HG03039 (cell line): ENCODE data around the gene ZNF511.

ENCODE experiments used
- ATAC-seq: cut with Tn5 transposase; IDR thresholded peaks from one replicate; pipeline ENCODE4 v1.9.1; 2021; ENCODE audit warnings: mild to moderate bottlenecking, moderate library complexity; ENCODE audit not compliant: unreplicated experiment

Gene ZNF511

DNA sequence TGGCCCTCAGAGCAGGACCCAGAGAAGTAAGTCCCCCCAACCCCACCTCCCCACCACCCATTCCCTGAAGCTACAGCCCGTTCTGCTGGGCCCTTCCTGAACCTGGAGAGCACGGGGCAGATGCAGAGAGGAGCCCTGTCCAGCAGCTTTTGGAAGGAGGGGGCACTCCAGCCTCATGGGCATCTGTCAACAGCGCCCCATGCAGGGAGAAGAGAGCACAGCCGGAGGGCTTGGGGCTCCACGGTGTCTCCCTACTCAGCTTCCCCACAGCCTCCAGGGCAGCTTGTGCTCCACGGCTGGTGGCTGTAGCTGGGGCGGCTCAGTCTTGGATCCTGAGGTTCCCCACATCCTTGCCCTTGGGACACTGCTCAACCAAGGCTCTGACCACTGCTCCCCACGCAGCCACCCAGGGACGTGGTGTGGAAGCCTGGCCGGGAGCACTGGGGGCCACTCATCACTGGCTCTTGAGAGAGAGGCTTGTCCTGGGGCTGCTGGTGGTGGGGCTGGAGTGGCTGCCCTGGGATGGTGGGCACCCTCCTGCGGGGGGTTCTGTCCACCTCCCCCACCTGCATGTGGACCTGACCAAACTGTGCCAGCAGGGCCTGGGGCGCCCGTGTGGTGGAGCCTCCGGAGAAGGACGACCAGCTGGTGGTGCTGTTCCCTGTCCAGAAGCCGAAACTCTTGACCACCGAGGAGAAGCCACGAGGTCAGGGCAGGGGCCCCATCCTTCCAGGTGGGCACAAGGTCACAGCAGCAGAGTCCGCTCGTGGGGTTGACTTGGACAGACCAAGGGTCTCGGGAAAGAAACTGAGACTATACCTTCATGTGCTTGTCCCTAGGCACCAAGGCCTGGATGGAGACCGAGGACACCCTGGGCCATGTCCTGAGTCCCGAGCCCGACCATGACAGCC, 42.9 kb downstream of the ZNF511 start:
- ATAC-seq = no peak

DNA sequence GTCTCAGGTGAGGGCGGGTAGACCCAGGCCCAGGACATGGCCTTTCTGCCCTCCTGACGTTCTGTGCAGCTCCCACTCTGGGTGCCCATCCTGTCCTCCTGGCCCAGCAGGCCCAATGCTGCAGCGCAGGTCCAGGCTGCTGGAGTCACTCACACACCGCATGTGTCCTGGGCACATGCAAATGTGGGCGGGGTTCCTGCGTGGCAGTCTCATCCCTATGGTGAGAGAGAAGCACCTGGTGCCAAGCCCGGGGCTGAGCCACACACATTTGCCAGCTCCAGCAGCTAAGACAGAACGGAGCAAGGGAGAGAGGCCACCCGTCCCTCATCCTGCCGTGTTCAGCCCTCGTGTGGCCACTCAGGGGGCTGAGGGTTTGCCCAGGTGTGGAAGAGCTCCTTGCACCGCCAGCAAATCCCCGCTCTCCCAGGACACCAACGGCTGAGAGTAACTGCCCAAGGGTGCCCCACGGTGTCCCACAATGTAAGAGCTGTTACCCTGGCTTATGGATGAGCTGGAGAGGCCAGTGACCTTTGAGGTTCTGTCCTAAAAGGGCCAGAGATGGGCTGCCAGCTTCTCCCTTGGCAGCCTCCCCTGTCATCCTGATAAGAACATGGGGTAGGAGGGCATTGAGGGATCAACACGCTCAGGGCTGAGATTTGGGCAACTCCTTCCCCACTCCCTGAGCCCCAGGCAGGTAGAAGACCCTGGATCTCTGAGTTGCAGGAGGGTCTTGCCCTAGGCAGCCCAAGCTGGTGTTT, 44.7 kb downstream of the ZNF511 start:
- ATAC-seq = no peak

DNA sequence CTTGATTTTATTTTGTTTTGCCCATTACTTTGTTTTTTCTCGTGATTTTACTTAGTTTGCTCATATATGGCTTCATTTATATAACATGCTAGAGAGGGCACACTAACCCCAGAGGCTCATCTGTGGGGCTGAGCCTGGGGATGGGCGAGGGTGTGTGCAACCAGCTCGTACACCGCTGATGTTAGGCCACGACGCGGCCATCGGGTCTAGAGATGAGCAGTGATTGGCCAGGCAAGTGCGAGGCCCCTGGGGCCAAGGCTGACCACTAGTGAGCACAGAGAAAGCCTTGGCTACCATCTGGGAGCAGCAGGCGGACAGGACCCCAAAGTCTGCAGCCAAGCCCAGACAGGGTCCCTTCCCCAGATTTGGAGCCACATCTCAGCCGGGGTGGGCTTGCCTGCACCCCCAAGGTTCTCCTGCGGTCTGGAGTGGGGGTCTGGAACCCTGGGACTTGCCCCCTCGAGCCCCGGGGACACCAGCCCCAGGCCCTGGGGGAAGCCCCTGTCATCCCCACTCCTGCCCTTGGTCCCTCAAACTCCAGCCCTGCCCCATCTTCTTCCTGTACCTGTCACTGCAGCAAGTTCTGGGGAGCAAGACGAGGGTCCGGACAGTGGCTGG, 45.4 kb downstream of the ZNF511 start:
- no peak for ATAC-seq

DNA sequence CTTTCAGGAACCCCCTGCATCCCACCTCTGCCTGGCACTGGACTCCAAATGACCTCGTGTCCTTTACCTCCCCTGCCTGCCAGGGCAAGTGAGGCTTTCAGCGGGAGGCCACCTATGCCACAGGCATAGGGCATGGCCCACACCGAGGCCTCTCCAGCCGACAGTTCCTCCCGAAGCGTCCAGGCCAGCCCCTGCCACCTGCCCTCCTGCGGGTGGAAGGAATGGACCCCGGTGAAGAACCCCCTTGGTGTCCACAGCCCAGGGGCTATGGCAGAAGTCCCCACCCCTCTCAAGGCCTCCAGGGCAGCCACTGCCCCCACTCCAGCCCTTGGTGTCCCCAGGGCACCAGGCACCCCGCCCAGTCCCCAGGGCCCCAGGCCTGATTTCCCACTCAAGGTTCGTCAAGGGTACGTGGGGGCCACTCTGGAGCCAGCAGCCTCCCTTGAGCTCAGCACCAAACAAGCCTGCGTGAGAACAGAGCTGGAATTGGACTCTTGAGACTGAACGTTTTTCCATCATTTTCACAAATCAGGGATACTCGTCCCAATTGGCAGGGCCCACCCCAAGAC, 46.0 kb downstream of the ZNF511 start:
- no peak for ATAC-seq

DNA sequence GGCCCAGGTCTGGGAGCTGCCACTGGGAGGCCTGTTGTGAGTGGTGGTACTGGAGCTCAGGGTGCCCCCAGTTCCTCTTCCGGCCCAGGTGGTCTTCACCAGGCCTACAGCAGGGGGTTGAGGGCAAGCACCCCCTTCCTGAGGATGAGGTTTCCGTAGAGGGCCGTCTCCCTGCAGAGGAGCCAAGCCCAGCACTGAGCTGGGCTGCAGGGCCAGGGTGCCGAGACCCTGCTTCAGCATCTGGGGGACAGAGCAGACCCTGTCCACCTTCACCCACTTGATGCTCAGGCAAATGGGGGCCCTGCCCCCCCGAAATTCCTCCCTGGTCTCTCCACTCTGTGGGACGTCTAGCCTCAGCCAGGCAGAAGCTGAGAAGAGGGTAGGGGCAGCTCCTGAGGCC, 46.6 kb downstream of the ZNF511 start:
- no peak for ATAC-seq

DNA sequence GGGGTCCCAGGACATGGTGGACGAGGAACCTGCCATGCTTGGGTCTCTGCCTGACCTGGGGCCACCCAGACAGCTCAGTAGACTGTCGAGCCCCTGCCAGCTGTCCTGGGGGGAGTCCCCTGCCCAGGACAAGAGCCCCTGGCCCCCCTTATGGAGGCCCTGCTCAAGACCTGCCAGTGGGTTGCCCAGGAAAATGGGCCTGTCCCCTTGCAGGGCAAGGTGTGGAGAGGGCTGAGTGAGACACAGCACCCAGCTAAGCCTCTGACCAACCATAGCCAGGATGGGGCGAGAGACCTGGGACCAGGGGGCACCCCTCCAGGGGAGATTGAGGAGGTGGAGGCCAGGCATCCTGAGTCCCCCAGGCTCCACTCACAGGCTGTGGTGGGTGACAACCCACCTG, 47.3 kb downstream of the ZNF511 start:
- ATAC-seq = no peak

DNA sequence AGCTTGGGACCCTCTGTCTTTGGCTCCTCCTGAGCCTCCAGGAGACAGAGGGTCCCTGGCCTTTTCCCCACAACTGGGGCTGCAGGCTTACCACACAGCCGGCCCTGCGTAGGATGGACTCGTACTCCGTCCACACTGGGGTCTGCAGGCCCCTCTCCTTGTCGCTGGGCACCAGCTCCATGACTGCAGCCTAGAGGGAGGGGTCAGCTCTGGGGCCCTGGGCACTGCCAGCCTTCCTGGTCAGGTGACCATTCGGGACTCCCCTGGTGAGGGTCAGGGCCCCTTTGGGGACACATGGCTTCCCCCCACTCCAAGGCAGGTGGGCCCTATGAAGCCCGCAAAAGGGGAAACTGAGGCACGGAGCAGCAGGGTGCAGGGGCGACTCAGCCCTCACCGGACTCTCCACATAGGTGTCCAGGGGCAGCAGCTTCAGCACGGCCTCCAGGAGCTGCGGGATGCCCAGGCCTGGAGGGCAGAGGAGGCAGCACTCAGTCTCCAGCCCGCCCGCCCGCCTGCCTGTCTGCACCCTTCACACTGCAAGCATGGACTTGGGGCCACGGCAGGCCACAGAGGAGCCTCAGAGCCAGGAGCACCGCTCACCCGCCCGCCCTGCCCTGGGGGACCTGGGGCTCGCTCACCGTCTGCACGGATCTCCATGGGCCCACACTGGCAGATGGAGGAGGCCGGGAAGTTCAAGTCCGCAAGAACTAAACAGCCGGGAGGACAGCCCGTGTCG, 48.0 kb downstream of the ZNF511 start:
- no peak for ATAC-seq

DNA sequence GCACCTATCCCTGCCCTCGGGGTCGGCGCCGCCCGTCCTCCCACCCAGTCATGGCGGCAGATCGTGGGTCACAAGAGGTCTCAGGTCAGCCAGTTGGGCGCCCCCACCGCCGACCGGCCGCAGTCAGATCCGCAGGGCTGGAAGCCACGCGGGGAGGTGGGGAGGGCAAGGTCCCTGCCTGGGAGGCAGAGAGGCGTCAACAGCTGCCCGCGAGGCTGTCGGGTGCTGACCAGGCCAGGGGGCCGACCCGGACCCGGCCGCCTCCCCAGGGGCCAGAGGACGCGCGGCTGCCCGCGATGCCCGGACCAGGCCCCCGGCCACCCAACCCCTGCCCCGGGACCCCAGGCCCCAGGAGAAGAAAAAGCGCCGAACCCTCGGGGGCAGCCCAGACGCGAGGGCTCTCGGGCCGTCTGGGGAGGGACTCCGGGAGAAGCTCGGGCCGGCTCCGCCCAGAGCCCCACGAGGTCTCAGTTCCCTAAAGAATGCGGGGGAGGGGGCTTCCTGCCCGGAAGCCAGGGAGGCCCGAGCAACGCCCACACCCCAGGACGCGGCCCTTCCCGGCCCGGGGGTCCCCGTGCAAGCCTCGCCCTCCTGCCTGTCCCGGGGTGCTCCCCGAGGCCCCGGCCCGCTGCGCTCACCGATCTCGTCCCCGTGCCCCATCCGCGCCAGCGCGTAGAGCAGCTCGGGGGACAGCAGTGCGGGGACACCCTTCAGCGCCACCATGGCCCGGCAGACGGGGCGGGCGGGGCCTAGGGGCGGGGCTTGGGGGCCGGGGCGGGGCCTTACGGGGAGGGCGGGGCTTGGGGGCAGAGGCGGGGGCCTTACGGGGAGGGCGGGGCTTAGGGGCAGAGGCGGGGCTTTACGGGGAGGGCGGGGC, 48.8 kb downstream of the ZNF511 start, which contains the start of gene FUOM:
Gene FUOM (minus strand): TSS at position 735 of the 877 bp plus-strand sequence. CDS start 12 bp downstream, at position 723.
- ATAC-seq = peak; percentile 60

DNA sequence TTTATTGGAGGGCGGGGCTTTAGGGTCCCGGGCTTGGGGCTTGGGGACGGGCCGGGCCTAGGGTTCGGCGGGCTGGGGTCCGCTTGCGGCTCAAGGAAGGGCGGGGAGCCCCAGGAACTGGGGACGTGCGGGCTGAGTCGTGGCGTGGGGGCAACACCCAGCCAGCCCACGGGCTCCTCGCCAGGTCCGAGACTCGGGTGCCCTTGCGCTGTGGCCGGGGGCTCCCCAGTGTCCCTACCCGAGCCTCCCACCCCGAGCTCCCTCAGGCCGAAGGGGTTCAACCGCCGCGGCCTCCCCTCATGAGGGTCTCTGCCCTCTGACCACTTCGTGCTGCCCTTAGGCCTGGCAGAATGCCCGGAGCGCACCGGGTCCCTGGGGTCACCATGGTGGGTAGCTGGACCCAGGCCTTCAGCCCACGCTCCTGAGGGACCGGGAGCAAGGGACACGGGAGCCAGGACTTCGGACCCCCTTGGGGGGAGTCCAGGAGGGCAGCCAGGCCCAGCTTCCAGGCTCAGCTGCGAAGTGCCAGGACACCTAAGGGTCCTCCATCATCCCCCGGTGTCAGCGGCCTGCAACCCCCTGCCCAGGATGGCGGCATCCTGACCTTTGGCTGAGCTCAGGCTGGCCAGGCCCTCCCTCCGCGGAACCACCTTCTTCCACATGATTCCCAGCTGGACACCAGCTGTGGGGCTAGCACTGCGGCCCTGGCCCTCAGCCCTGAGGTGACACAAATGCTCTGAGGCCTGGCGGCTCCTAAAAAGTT, 49.6 kb downstream of the ZNF511 start:
- no peak for ATAC-seq

DNA sequence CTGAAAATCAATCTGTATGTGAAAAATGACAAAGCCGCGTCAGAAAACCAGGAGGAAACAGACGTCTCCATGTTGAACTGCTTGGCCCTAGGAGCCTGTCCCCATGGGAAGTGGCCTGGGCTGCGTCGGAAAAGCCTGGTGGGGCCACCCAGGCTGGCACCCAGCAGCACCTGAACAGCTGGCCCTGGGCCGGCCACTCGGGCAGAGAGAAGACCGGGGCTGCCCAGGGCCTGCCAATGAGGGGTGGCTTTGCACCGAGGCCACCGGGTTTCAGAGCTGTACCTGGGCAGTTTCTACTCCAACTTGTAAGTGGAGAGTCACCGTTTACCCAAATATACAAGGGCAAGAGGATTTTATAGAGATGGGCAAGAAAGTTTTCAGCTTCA, 50.2 kb downstream of the ZNF511 start:
- no peak for ATAC-seq

DNA sequence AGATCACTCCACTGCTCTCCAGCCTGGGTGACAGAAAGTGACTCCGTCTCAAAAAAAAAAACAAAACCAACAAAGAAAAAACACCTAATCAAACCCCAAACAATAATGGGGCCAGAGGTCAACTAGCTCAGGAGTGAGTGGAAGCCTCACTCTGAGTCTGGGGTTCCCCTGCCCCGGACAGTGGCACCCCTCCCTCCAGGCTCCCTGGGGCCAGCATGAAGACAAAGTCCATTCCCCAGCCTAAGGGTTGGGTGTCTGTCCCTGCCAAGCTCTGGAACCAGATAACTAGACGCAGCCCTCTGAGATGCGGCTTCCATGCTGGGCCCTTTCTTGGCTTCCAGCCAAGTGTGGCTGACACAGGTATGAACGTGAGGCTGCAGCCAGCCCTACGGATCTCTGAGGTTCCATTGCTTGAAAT, 50.8 kb downstream of the ZNF511 start:
- ATAC-seq = no peak

DNA sequence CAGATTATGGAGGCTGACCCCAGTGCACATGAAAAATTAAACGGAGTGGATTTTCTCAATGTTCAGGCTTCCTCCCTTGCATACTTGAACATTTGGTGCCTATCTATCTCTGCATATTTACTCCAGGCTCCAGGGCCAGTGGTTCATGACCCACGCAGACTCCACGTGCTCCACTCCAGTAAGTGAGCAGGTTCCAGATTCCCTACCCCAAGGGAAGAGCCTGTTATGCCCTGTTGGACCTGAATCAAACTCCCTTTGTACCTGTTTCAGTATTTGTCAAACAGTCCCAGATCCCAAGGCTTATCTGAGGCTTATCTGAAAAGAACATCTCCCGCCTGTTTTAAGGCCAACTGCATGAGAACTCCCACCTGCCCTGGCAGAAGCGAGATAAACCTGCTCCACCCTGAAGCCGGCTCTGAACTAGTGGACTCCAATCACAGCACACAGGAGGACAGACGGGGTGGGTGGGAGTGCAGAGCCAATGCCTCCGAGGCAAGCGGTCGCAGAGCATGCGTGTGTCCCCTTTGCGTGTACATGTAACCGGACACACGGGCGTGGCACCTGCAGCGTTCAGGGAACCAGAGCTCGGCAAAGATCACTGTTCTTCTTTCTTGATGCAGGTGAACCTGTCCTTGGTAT, 51.4 kb downstream of the ZNF511 start:
- no peak for ATAC-seq

DNA sequence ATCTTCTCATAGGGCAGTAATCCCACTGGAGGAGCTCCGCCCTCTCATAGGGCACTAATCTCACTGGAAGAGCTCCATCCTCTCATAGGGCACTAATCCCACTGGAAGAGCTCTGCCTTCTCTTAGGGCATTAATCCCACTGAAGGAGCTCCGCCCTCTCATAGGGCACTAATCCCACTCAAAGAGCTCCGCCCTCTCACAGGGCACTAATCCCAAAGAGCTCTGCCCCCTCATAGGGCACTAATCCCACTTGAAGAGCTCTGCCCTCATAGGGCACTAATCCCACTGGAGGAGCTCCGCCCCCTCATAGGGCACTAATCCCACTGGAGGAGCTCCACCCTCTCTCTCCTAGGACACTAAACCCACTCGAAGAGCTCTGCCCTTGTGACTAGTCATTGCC, 52.5 kb downstream of the ZNF511 start:
- ATAC-seq = no peak

DNA sequence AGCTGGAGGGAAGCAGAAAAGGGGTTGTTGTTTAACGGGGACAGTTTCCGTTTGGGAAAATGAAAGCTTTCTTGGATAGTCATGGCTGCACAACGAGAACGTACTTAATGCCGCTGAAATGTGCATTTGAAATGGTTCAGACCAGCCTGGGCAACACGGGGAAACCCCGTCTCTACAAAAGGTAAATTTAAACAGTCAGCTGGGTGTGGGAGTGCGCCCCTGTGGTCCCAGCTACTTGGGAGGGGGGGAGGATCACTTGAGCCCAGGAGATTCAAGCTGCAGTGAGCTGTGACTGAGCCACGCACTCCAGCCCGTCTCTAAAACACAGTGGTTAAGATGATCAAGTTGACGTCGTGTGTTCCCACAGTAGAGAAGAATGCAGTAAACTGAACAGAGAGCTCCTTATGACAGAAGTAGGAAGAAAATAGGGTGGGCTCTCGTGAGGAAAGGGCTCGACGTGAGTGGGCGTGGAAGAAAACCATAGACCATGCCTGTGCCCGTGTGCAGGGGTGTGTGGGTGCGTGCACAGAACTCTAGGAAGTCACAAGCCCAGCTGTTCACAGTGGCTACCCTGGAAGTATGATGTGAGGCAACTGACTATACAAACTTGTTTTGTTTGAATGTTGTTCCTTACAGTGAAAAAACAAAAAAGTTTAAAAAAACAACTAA, 53.2 kb downstream of the ZNF511 start:
- ATAC-seq = no peak
